Smooth muscle cell (in vitro differentiated cells): ENCODE results near the gene ARHGEF1. TPM values are rescaled to one million over a fixed set of nuclear protein-coding genes. Genes with fewer than 3 reads are reported as not detected.
"Not testable (repeated sequence)": the region's sequence is repeated elsewhere in the genome, so short reads cannot be mapped to it uniquely, and the experiment has no call there.

Experiments
- DNase-seq: peaks from one replicate; lab custom pipeline; 2025; ENCODE audit not compliant: unreplicated experiment; lab: John Stamatoyannopoulos, UW
- H2AFZ ChIP-seq: fragments of 200-600 bp; sonication (generic); 2 replicates; pipeline ENCODE4 v1.6.0; 2016; ENCODE audit warnings: antibody characterized with exemption, low read depth, mild to moderate bottlenecking
- H3F3A ChIP-seq: fragments of 200-600 bp; sonication (generic); 2 replicates; pipeline ENCODE4 v1.6.0; 2017; ENCODE audit warnings: antibody characterized with exemption, low read depth
- H3K27ac ChIP-seq: fragments of 200-600 bp; sonication (generic); 2 replicates; pipeline ENCODE4 v1.5.1; 2016; ENCODE audit warnings: low read depth, mild to moderate bottlenecking
- H3K27me3 ChIP-seq: fragments of 200-600 bp; sonication (generic); 2 replicates; pipeline ENCODE4 v1.6.1; 2016; ENCODE audit warnings: low read depth, mild to moderate bottlenecking
- H3K36me3 ChIP-seq: fragments of 200-600 bp; sonication (generic); 2 replicates; pipeline ENCODE4 v1.5.1; 2016; ENCODE audit warnings: low read depth
- H3K4me1 ChIP-seq: fragments of 200-600 bp; sonication (generic); 2 replicates; pipeline ENCODE4 v1.5.1; 2016; ENCODE audit warnings: low read depth
- H3K4me2 ChIP-seq: fragments of 200-600 bp; sonication (generic); 2 replicates; pipeline ENCODE4 v1.6.0; 2016; ENCODE audit warnings: mild to moderate bottlenecking
- H3K4me3 ChIP-seq: fragments of 200-600 bp; sonication (generic); 2 replicates; pipeline ENCODE4 v1.5.1; 2016; ENCODE audit warnings: mild to moderate bottlenecking
- H3K79me2 ChIP-seq: fragments of 200-600 bp; sonication (generic); 2 replicates; pipeline ENCODE4 v1.6.0; 2016; ENCODE audit warnings: low read depth, mild to moderate bottlenecking
- H3K9ac ChIP-seq: fragments of 200-600 bp; sonication (generic); 2 replicates; pipeline ENCODE4 v1.6.0; 2016; ENCODE audit warnings: low read depth
- H3K9me3 ChIP-seq: fragments of 200-600 bp; sonication (generic); replicated peaks from 2 replicates; pipeline ENCODE4 v1.5.1; 2016; ENCODE audit warnings: low read depth
- H4K20me1 ChIP-seq: fragments of 200-600 bp; sonication (generic); 2 replicates; pipeline ENCODE4 v1.6.0; 2016; ENCODE audit warnings: low read depth
- CTCF ChIP-seq: fragments of 200-600 bp; sonication (generic); IDR thresholded peaks from 2 replicates; pipeline ENCODE4 v1.5.1; 2017; ENCODE audit warnings: borderline replicate concordance, mild to moderate bottlenecking, antibody characterized with exemption; ENCODE audit not compliant: insufficient read depth, poor library complexity, severe bottlenecking
- WGBS: methylation state at CpG from one replicate; pipeline ENCODE4 v1.1.7; 2016; ENCODE audit warnings: low lambda C conversion rate; 5-methylcytosine and 5-hydroxymethylcytosine counted together
- polyA plus RNA-seq: library from polyadenylated mRNA; unstranded; fragments of >200 nt; fragmentation: Nextera tagmentation; extraction: Ambion mirVana; gene quantifications from 2 replicates; pipeline ENCODE4 v1.2.1, GENCODE V29; 2016
- total RNA-seq: library from RNA; depleted of rRNA; stranded (reverse); fragments of >200 nt; gene quantifications from 2 replicates; pipeline ENCODE4 v1.2.3, GENCODE V29; 2014

ARHGEF1 gene
- total and polyA plus RNA-seq, 2 experiments from 2014 or later: 24.3 to 69.6 TPM

- no peak for DNase-seq
- peaks cover 61% of the 10 kb centered on the region for H4K20me1 ChIP-seq
- WGBS: 90% methylated on average over 12 of the region's 12 CpGs
- no peak overlapping the region for H3K27ac ChIP-seq
- peaks cover 3% of the 10 kb centered on the region for H3K27me3 ChIP-seq
- no peak overlapping the region for H3K4me3 ChIP-seq
- no peaks in the 10 kb centered on the region for H3K9me3 ChIP-seq
- no peak overlapping the region for H3K9ac ChIP-seq
- H2AFZ ChIP-seq: no peak overlapping the region
- TF ChIP-seq CTCF: no peak
- H3K4me2 ChIP-seq: no peak overlapping the region
- H3F3A ChIP-seq: peaks cover 40% of the 10 kb centered on the region
- H3K4me1 ChIP-seq: no peaks in the 10 kb centered on the region
- peaks cover 9% of the 10 kb centered on the region for H3K79me2 ChIP-seq
- H3K36me3 ChIP-seq: no peaks in the 10 kb centered on the region
These were observed 10.6 kb upstream of the ARHGEF1 start for GRCh38 chr19:41872384-41872774.

DNA sequence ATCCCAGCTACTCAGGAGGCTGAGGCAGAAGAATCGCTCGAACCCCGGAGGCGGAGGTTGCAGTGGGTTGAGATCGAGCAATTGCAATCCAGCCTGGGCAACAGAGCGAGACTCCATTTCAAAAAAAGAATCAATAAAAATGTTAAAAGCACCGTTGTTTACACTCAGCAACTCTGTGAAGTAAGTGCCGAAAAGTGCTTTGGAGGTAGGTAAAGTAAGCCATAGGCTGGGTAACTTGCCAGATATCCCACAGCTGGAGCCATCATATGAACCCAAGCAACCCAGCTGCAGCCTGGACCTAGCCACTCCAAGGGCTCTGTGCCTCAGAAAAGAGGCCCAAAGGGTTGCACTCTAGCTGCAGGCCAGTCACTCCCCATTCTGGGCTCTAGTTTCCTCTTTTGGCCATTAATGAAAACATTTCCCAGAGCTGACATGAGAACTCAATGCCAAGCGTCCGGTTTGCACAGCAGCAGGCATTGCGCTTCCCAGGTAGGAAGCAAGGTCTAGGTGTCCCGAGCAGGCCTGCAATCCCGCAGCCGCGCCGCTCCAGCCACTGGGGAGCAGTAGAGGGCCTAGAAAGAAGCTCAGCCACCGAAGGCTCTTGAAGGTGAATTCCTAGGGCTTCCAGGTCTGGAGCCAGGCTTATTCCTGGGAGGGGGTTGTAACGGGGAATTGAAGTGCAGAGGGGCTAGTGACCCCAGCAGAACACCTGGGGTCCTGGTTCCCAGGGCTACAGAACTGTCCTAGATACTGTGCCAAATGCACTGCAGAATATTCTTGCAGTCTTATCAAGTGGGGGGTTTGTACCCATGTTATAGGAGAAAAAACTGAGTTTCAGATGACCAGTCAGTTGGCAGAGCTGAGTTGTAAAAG, 10.0 kb upstream of the ARHGEF1 start:
- H3K36me3 ChIP-seq: no peaks in the 10 kb centered on the region
- no peak overlapping the region for H3K4me3 ChIP-seq
- H3K4me2 ChIP-seq: no peak overlapping the region
- H3K9me3 ChIP-seq: no peaks in the 10 kb centered on the region
- H4K20me1 ChIP-seq: peaks cover 55% of the 10 kb centered on the region
- H3K27ac ChIP-seq: no peak overlapping the region
- peaks cover 3% of the 10 kb centered on the region for H3K79me2 ChIP-seq
- H3K27me3 ChIP-seq: peaks cover 3% of the 10 kb centered on the region
- TF ChIP-seq CTCF: peak; percentile 46
- no peaks in the 10 kb centered on the region for H3K4me1 ChIP-seq
- no peak overlapping the region for H3K9ac ChIP-seq
- no peak overlapping the region for H2AFZ ChIP-seq
- WGBS: 50% methylated on average over 18 of the region's 18 CpGs
- H3F3A ChIP-seq: peaks cover 40% of the 10 kb centered on the region
- no peak for DNase-seq

DNA sequence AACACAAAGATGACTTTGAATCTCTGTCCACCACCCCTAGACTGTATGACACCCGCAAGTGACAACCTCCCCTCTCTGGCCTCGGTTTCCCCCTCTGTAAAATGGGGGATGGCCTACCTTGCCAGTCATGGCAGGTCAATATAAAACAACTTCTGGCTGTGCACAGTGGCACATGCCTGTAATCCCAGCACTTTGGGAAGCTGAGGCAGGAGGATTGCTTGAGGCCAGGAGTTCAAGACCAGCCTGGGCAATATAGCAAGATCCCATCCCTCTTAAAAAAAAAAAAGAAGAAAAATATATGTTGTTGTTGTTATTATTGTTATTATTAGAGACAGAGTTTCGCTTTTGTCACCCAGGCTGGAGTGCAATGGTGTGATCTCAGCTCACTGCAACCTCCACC, 7.0 kb upstream of the ARHGEF1 start:
- H3K4me3 ChIP-seq, H3K4me2 ChIP-seq, H3K27me3 ChIP-seq, H3K79me2 ChIP-seq, H3K9me3 ChIP-seq, H3K4me1 ChIP-seq, H2AFZ ChIP-seq, DNase-seq, H3K36me3 ChIP-seq, H3K27ac ChIP-seq, H3K9ac ChIP-seq: not testable (repeated sequence)
- Histone ChIP-seq H3F3A (peaks cover 27% of the 10 kb centered on the region), H4K20me1 (peaks cover 25% of the 10 kb centered on the region)
- 83% methylated on average over 3 of the region's 3 CpGs for WGBS

- 73% methylated on average over 9 of the region's 9 CpGs for WGBS
- Histone ChIP-seq H4K20me1 (peaks cover 13% of the 10 kb centered on the region), H3K9ac (no peak within 1 kb of the TSS), H3K79me2 (no peaks in the 10 kb centered on the region), H3K4me3 (no peak within 1 kb of the TSS), H3K27me3 (peaks cover 3% of the 10 kb centered on the region), H3K9me3 (no peaks in the 10 kb centered on the region), H3F3A (peaks cover 18% of the 10 kb centered on the region), H3K4me2 (no peak within 1 kb of the TSS), H3K4me1 (no peaks in the 10 kb centered on the region), H3K27ac (no peak within 1 kb of the TSS), H3K36me3 (no peaks in the 10 kb centered on the region), H2AFZ (no peak within 1 kb of the TSS)
- no peak for DNase-seq
- TF ChIP-seq CTCF: no peak
These were observed 5.8 kb upstream of the ARHGEF1 start, which contains the start of gene CD79A for GRCh38 chr19:41876847-41877832. Gene CD79A, plus strand, starts transcription at chr19:41877279. Its CDS starts 26 bp downstream, at chr19:41877305.
